HG03354 (cell line): Measurements from ENCODE around the gene ANKRD63.

Source experiments
- ATAC-seq: cut with Tn5 transposase; IDR thresholded peaks from one replicate; pipeline ENCODE4 v1.9.1; 2021; ENCODE audit warnings: mild to moderate bottlenecking; ENCODE audit not compliant: unreplicated experiment, poor library complexity, severe bottlenecking

Gene ANKRD63

DNA sequence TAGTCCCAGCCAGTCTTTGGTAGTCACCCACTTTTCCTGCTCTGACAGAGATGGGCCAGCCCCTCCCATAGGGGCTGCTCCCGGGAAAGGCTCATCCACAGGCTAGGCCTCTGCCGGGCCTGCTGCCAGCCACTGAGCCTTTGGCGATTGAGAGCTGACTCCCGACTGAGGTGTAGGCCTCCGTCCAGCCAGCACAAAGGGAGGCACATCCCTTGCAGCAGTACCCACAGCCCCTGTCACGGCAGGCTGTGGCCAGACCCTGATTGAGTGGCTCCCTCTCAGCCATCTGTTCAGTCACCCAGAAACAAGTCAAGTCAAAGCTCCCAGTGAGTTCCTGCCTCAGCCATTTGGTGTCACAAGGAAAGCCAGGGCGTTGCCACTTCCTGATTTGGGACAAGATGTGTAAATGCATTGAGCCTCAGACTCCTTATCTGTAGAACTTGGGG lies 50.2 kb downstream of the ANKRD63 start:
- ATAC-seq = no peak
